ENCODE data around the gene GAST. TPM values are rescaled to one million over a fixed set of nuclear protein-coding genes. Genes with fewer than 3 reads are reported as not detected.
A peak's percentile ranks its signal among the peaks of the same experiment; 100 is the strongest.

Gene GAST
- total RNA-seq, 1 experiment from 2014 or later = not detected

GRCh38 chr17:41718287-41718645 lies 6.1 kb downstream of the GAST start:
- DNase-seq = no peak
- H3K27me3 ChIP-seq (ENCODE audit: low read length) = no peaks in the 10 kb centered on the region
- no peaks in the 10 kb centered on the region for H3K9me2 ChIP-seq (replicated peaks; ENCODE audit: insufficient read depth, low read length)
- H3K79me2 ChIP-seq (ENCODE audit: low read length) = no peaks in the 10 kb centered on the region
- H3K4me1 ChIP-seq (ENCODE audit: low read length) = no peaks in the 10 kb centered on the region
- H3K36me3 ChIP-seq (ENCODE audit: insufficient read depth, low read length) = no peaks in the 10 kb centered on the region
- H3K4me3 ChIP-seq (ENCODE audit: low read length) = no peak overlapping the region
- no peak overlapping the region for H3K9ac ChIP-seq (ENCODE audit: low read length)
- no peaks in the 10 kb centered on the region for H4K20me1 ChIP-seq (ENCODE audit: insufficient read depth, low read depth, low read length)
- no peak overlapping the region for H3K27ac ChIP-seq (ENCODE audit: low read length)
- H3K4me2 ChIP-seq (ENCODE audit: low read depth, low read length, poor library complexity, severe bottlenecking) = no peak overlapping the region
- H3K9me3 ChIP-seq (ENCODE audit: low read length) = no peaks in the 10 kb centered on the region
- H2AFZ ChIP-seq (ENCODE audit: low read length) = no peak overlapping the region

- Histone ChIP-seq H2AFZ (ENCODE audit: low read length) (no peak overlapping the region), H4K20me1 (ENCODE audit: insufficient read depth, low read depth, low read length) (no peaks in the 10 kb centered on the region), H3K27me3 (ENCODE audit: low read length) (no peaks in the 10 kb centered on the region), H3K9ac (ENCODE audit: low read length) (no peak overlapping the region), H3K9me3 (ENCODE audit: low read length) (no peaks in the 10 kb centered on the region), H3K4me3 (ENCODE audit: low read length) (no peak overlapping the region), H3K27ac (ENCODE audit: low read length) (no peak overlapping the region), H3K4me2 (ENCODE audit: low read depth, low read length, poor library complexity, severe bottlenecking) (no peak overlapping the region), H3K9me2 (replicated peaks; ENCODE audit: insufficient read depth, low read length) (no peaks in the 10 kb centered on the region), H3K36me3 (ENCODE audit: insufficient read depth, low read length) (no peaks in the 10 kb centered on the region), H3K4me1 (ENCODE audit: low read length) (peaks cover 5% of the 10 kb centered on the region), H3K79me2 (ENCODE audit: low read length) (no peaks in the 10 kb centered on the region)
- no peak for DNase-seq
Observed at GRCh38 chr17:41722231-41722630, 10.1 kb downstream of the GAST start.

GRCh38 chr17:41723801-41724475 lies 11.8 kb downstream of the GAST start:
- no peak for DNase-seq
- Histone ChIP-seq H3K36me3 (ENCODE audit: insufficient read depth, low read length) (no peaks in the 10 kb centered on the region), H3K4me3 (ENCODE audit: low read length) (no peak overlapping the region), H3K27ac (ENCODE audit: low read length) (no peak overlapping the region), H3K4me2 (ENCODE audit: low read depth, low read length, poor library complexity, severe bottlenecking) (no peak overlapping the region), H4K20me1 (ENCODE audit: insufficient read depth, low read depth, low read length) (no peaks in the 10 kb centered on the region), H3K4me1 (ENCODE audit: low read length) (peaks cover 17% of the 10 kb centered on the region), H3K9ac (ENCODE audit: low read length) (no peak overlapping the region), H3K79me2 (ENCODE audit: low read length) (no peaks in the 10 kb centered on the region), H3K9me3 (ENCODE audit: low read length) (no peaks in the 10 kb centered on the region), H2AFZ (ENCODE audit: low read length) (no peak overlapping the region), H3K9me2 (replicated peaks; ENCODE audit: insufficient read depth, low read length) (no peaks in the 10 kb centered on the region), H3K27me3 (ENCODE audit: low read length) (no peaks in the 10 kb centered on the region)

- no peak overlapping the region for H3K27ac ChIP-seq (ENCODE audit: low read length)
- H3K36me3 ChIP-seq (ENCODE audit: insufficient read depth, low read length) = no peaks in the 10 kb centered on the region
- H3K9me3 ChIP-seq (ENCODE audit: low read length) = no peaks in the 10 kb centered on the region
- H3K9me2 ChIP-seq (replicated peaks; ENCODE audit: insufficient read depth, low read length) = no peaks in the 10 kb centered on the region
- H3K4me3 ChIP-seq (ENCODE audit: low read length) = no peak overlapping the region
- no peaks in the 10 kb centered on the region for H3K79me2 ChIP-seq (ENCODE audit: low read length)
- H2AFZ ChIP-seq (ENCODE audit: low read length) = no peak overlapping the region
- H3K4me2 ChIP-seq (ENCODE audit: low read depth, low read length, poor library complexity, severe bottlenecking) = no peak overlapping the region
- DNase-seq = no peak
- no peaks in the 10 kb centered on the region for H3K27me3 ChIP-seq (ENCODE audit: low read length)
- H4K20me1 ChIP-seq (ENCODE audit: insufficient read depth, low read depth, low read length) = no peaks in the 10 kb centered on the region
- no peak overlapping the region for H3K9ac ChIP-seq (ENCODE audit: low read length)
- peaks cover 17% of the 10 kb centered on the region for H3K4me1 ChIP-seq (ENCODE audit: low read length)
Observed at GRCh38 chr17:41724476-41725050, 12.4 kb downstream of the GAST start.

- no peak overlapping the region for H2AFZ ChIP-seq (ENCODE audit: low read length)
- H3K9me3 ChIP-seq (ENCODE audit: low read length) = no peaks in the 10 kb centered on the region
- H3K9me2 ChIP-seq (replicated peaks; ENCODE audit: insufficient read depth, low read length) = no peaks in the 10 kb centered on the region
- H3K79me2 ChIP-seq (ENCODE audit: low read length) = no peaks in the 10 kb centered on the region
- no peak overlapping the region for H3K4me3 ChIP-seq (ENCODE audit: low read length)
- H3K9ac ChIP-seq (ENCODE audit: low read length) = no peak overlapping the region
- H3K27ac ChIP-seq (ENCODE audit: low read length) = no peak overlapping the region
- H3K27me3 ChIP-seq (ENCODE audit: low read length) = no peaks in the 10 kb centered on the region
- no peak for DNase-seq
- H3K4me2 ChIP-seq (ENCODE audit: low read depth, low read length, poor library complexity, severe bottlenecking) = no peak overlapping the region
- no peaks in the 10 kb centered on the region for H3K36me3 ChIP-seq (ENCODE audit: insufficient read depth, low read length)
- H4K20me1 ChIP-seq (ENCODE audit: insufficient read depth, low read depth, low read length) = no peaks in the 10 kb centered on the region
- peaks cover 17% of the 10 kb centered on the region for H3K4me1 ChIP-seq (ENCODE audit: low read length)
Observed at GRCh38 chr17:41725134-41725533, 13.0 kb downstream of the GAST start.

GRCh38 chr17:41728056-41728455 lies 15.9 kb downstream of the GAST start:
- Histone ChIP-seq H3K36me3 (ENCODE audit: insufficient read depth, low read length) (no peaks in the 10 kb centered on the region), H3K27ac (ENCODE audit: low read length) (no peak overlapping the region), H3K9me2 (replicated peaks; ENCODE audit: insufficient read depth, low read length) (no peaks in the 10 kb centered on the region), H3K79me2 (ENCODE audit: low read length) (no peaks in the 10 kb centered on the region), H4K20me1 (ENCODE audit: insufficient read depth, low read depth, low read length) (no peaks in the 10 kb centered on the region), H2AFZ (ENCODE audit: low read length) (no peak overlapping the region; the same call in 1 of the 2 replicates), H3K4me1 (ENCODE audit: low read length) (peaks cover 17% of the 10 kb centered on the region), H3K27me3 (ENCODE audit: low read length) (no peaks in the 10 kb centered on the region), H3K4me2 (ENCODE audit: low read depth, low read length, poor library complexity, severe bottlenecking) (peak overlapping the region; percentile 30), H3K4me3 (ENCODE audit: low read length) (no peak overlapping the region; the same call in 1 of the 2 replicates), H3K9ac (ENCODE audit: low read length) (peak overlapping the region; percentile 17), H3K9me3 (ENCODE audit: low read length) (no peaks in the 10 kb centered on the region)
- DNase-seq = peak; percentile 84

GRCh38 chr17:41730479-41730878 lies 18.3 kb downstream of the GAST start:
- H3K36me3 ChIP-seq (ENCODE audit: insufficient read depth, low read length) = no peaks in the 10 kb centered on the region
- no peaks in the 10 kb centered on the region for H3K9me3 ChIP-seq (ENCODE audit: low read length)
- H3K4me1 ChIP-seq (ENCODE audit: low read length) = peaks cover 12% of the 10 kb centered on the region
- H3K27ac ChIP-seq (ENCODE audit: low read length) = no peak overlapping the region
- H3K9me2 ChIP-seq (replicated peaks; ENCODE audit: insufficient read depth, low read length) = no peaks in the 10 kb centered on the region
- no peak overlapping the region for H2AFZ ChIP-seq (ENCODE audit: low read length)
- no peaks in the 10 kb centered on the region for H3K79me2 ChIP-seq (ENCODE audit: low read length)
- no peak overlapping the region for H3K4me3 ChIP-seq (ENCODE audit: low read length)
- no peak for DNase-seq
- no peaks in the 10 kb centered on the region for H3K27me3 ChIP-seq (ENCODE audit: low read length)
- no peaks in the 10 kb centered on the region for H4K20me1 ChIP-seq (ENCODE audit: insufficient read depth, low read depth, low read length)
- no peak overlapping the region for H3K4me2 ChIP-seq (ENCODE audit: low read depth, low read length, poor library complexity, severe bottlenecking)
- no peak overlapping the region for H3K9ac ChIP-seq (ENCODE audit: low read length)

GRCh38 chr17:41731836-41732235 lies 19.7 kb downstream of the GAST start:
- no peaks in the 10 kb centered on the region for H3K9me2 ChIP-seq (replicated peaks; ENCODE audit: insufficient read depth, low read length)

More at GRCh38 chr17:41731836-41732235, 19.7 kb downstream of the GAST start:
- Histone ChIP-seq H4K20me1 (ENCODE audit: insufficient read depth, low read depth, low read length) (no peaks in the 10 kb centered on the region), H3K27ac (ENCODE audit: low read length) (no peak overlapping the region), H3K36me3 (ENCODE audit: insufficient read depth, low read length) (no peaks in the 10 kb centered on the region), H2AFZ (ENCODE audit: low read length) (no peak overlapping the region), H3K4me1 (ENCODE audit: low read length) (peaks cover 12% of the 10 kb centered on the region), H3K79me2 (ENCODE audit: low read length) (no peaks in the 10 kb centered on the region), H3K4me3 (ENCODE audit: low read length) (no peak overlapping the region), H3K9me3 (ENCODE audit: low read length) (no peaks in the 10 kb centered on the region), H3K27me3 (ENCODE audit: low read length) (no peaks in the 10 kb centered on the region), H3K9ac (ENCODE audit: low read length) (no peak overlapping the region), H3K4me2 (ENCODE audit: low read depth, low read length, poor library complexity, severe bottlenecking) (no peak overlapping the region)
- no peak for DNase-seq

Data from Karpas-422 (cell line).